Spinal cord (tissue), 4 donors: ENCODE measurements around the gene LKAAEAR1. TPM values are rescaled to one million over a fixed set of nuclear protein-coding genes. Genes with fewer than 3 reads are reported as not detected.

Experiments
- polyA plus RNA-seq, 2 donors: library from polyadenylated mRNA; unstranded; fragments of 120-200 nt; gene quantifications; one replicate each; pipeline ENCODE4 v1.2.1, GENCODE V29; 2013; ENCODE audit not compliant: insufficient read length in 2 of 2
- small RNA-seq: library from RNA; depleted of rRNA; stranded (forward); fragments of <200 nt; gene quantifications from one replicate; pipeline ENCODE3, GENCODE V24; 2014; ENCODE audit warnings: low replicate concordance
- total RNA-seq, 2 donors: library from RNA; depleted of rRNA in 1 of 2; stranded (reverse); fragments of 120-200 nt in 1 of 2; fragments of >200 nt in 1 of 2; gene quantifications; one replicate each; pipeline versions ENCODE4 v1.2.3 to v1.2.4, GENCODE V29; 2013 to 2014

The LKAAEAR1 gene
- total and polyA plus RNA-seq, 4 donors: 1.8 to 8.4 (median 4.9) TPM

Small RNA genes within 50 kb of the gene (small RNA-seq; reads per million reads assigned to genes)
- gene AL355803.1: not detected
- not detected for gene MIR6813

Other genes starting within 250 kb of the LKAAEAR1 start
- not detected for gene ABHD16B, start 222.9 kb downstream of the LKAAEAR1 start, total RNA-seq
- not detected for gene ABHD16B, start 222.9 kb downstream of the LKAAEAR1 start, polyA plus RNA-seq
- gene TPD52L2, start 219.1 kb downstream of the LKAAEAR1 start, total RNA-seq: 10 to 100 TPM; 38.5 to 58.1 TPM
- gene TPD52L2, start 219.1 kb downstream of the LKAAEAR1 start, polyA plus RNA-seq: 100 to 1,000 TPM in 1 of 2 donors, 10 to 100 TPM in 1; 81.7 to 109 TPM
- gene DNAJC5, start 189.3 kb downstream of the LKAAEAR1 start, total RNA-seq: 10 to 100 TPM; 59.4 to 80.6 TPM
- 100 to 1,000 TPM; 109 to 112 TPM for gene DNAJC5, start 189.3 kb downstream of the LKAAEAR1 start, polyA plus RNA-seq
- 10 to 100 TPM; 14.1 to 31.9 TPM for gene UCKL1, start 128.0 kb downstream of the LKAAEAR1 start, total RNA-seq
- gene UCKL1, start 128.0 kb downstream of the LKAAEAR1 start, polyA plus RNA-seq: 10 to 100 TPM; 56.5 to 83.7 TPM
- 10 to 100 TPM; 10.6 to 24.2 TPM for gene ZNF512B, start 114.5 kb downstream of the LKAAEAR1 start, total RNA-seq
- 10 to 100 TPM; 43.7 to 44.7 TPM for gene ZNF512B, start 114.5 kb downstream of the LKAAEAR1 start, polyA plus RNA-seq
- 1 to 10 TPM; 6.9 TPM for gene SAMD10, start 104.8 kb downstream of the LKAAEAR1 start, total RNA-seq
- gene SAMD10, start 104.8 kb downstream of the LKAAEAR1 start, polyA plus RNA-seq: 10 to 100 TPM; 41.3 to 42.9 TPM
- 10 to 100 TPM; 44.9 to 61.3 TPM for gene PRPF6, start 103.3 kb downstream of the LKAAEAR1 start, total RNA-seq
- 10 to 100 TPM; 89.2 to 92.4 TPM for gene PRPF6, start 103.3 kb downstream of the LKAAEAR1 start, polyA plus RNA-seq
- 1 to 10 TPM in 1 of 2 donors, under 1 TPM in 1; 0.69 to 1.2 TPM for gene C20orf204, start 48.2 kb downstream of the LKAAEAR1 start, total RNA-seq
- gene C20orf204, start 48.2 kb downstream of the LKAAEAR1 start, polyA plus RNA-seq: 1 to 10 TPM; 1.3 to 3.1 TPM
- 1 to 10 TPM; 2.4 to 2.9 TPM for gene SOX18, start 34.8 kb downstream of the LKAAEAR1 start, total RNA-seq
- 10 to 100 TPM in 1 of 2 donors, 1 to 10 TPM in 1; 8.7 to 12.3 TPM for gene SOX18, start 34.8 kb downstream of the LKAAEAR1 start, polyA plus RNA-seq
- gene TCEA2, start 21.2 kb downstream of the LKAAEAR1 start, total RNA-seq: 10 to 100 TPM; 35.9 to 60.0 TPM
- gene TCEA2, start 21.2 kb downstream of the LKAAEAR1 start, polyA plus RNA-seq: 100 to 1,000 TPM; 166 to 170 TPM
- 10 to 100 TPM; 10.7 to 13.9 TPM for gene RGS19, start 4.9 kb downstream of the LKAAEAR1 start, total RNA-seq
- gene RGS19, start 4.9 kb downstream of the LKAAEAR1 start, polyA plus RNA-seq: 10 to 100 TPM; 21.0 to 21.5 TPM
- gene OPRL1, start 4.3 kb downstream of the LKAAEAR1 start, total RNA-seq: 10 to 100 TPM in 1 of 2 donors, 1 to 10 TPM in 1; 5.2 to 13.9 TPM
- gene OPRL1, start 4.3 kb downstream of the LKAAEAR1 start, polyA plus RNA-seq: 10 to 100 TPM; 23.4 to 26.3 TPM
- not detected for gene NPBWR2, start 23.2 kb upstream of the LKAAEAR1 start, total RNA-seq
- not detected for gene NPBWR2, start 23.2 kb upstream of the LKAAEAR1 start, polyA plus RNA-seq
- gene MYT1, start 80.1 kb upstream of the LKAAEAR1 start, total RNA-seq: 1 to 10 TPM; 6.1 to 7.0 TPM
- 10 to 100 TPM; 19.9 to 21.4 TPM for gene MYT1, start 80.1 kb upstream of the LKAAEAR1 start, polyA plus RNA-seq
- 10 to 100 TPM; 79.6 to 86.3 TPM for gene PCMTD2, start 171.3 kb upstream of the LKAAEAR1 start, total RNA-seq
- gene PCMTD2, start 171.3 kb upstream of the LKAAEAR1 start, polyA plus RNA-seq: 100 to 1,000 TPM in 1 of 2 donors, 10 to 100 TPM in 1; 96.8 to 112 TPM